K562 (cell line): ENCODE results near the gene TAT.

Experiments
- HNRNPH1 ChIP-seq: fragments of 200-400 bp; formaldehyde crosslinking; optimal IDR thresholded peaks from 2 replicates; pipeline ENCODE3; 2017; ENCODE audit warnings: low read depth, mild to moderate bottlenecking, low read length, moderate library complexity
- KLF1 ChIP-seq: fragments of 450-650 bp; IDR thresholded peaks from 2 replicates; pipeline ENCODE4 v1.6.1; 2016; ENCODE audit warnings: missing genetic modification characterization, missing compliant biosample characterization
- TCF3 ChIP-seq: sonication (generic); formaldehyde crosslinking; IDR thresholded peaks from 2 replicates; pipeline ENCODE4 v1.4.0; 2020; ENCODE audit warnings: mild to moderate bottlenecking, missing genetic modification reagents
- ZBTB5 ChIP-seq: fragments of 450-650 bp; IDR thresholded peaks from 2 replicates; pipeline ENCODE4 v1.6.1; 2017; ENCODE audit warnings: antibody characterized with exemption
- ZNF124 ChIP-seq: sonication (generic); formaldehyde crosslinking; IDR thresholded peaks from 2 replicates; pipeline ENCODE4 v1.8.1; 2022; ENCODE audit warnings: missing genetic modification reagents
- TF ChIP-seq, protein P1 (sequence below), 3 experiments: IDR thresholded peaks in 2 of 3; conservative IDR thresholded peaks in 1 of 3; 2 replicates each; pipeline ENCODE4 v1.5.1; 2011 to 2012; ENCODE audit warnings: low read length in 3 of 3, mild to moderate bottlenecking in 3 of 3, control low read depth in 2 of 3, improper control_type of control experiment in 1 of 3, inconsistent platforms in 1 of 3, low read depth in 1 of 3, mixed read lengths in 1 of 3, moderate library complexity in 1 of 3; ENCODE audit not compliant: insufficient read depth in 2 of 3

DNA sequence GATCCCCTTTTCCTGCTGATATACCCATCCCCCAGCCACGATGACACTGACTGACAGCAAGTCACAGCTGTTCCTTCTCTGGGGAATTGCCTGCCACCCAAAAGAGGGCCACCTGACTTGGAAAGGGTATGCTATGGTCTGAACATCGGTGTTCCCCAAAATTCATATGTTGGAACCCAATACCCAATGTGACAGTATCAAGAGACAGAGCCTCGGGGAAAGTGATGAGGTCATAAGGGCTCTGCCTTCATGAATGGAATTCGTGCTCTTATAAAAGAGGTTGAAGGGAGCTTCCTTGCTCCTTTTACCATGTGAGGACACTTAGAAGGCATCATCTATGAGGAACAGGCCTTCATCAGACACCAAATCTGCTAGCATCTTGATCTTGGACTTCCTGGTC is 41.5 kb upstream of the TAT start:
- TF ChIP-seq ZBTB5 (no peak), HNRNPH1 (no peak), KLF1 (tag) (no peak), TCF3 (CRISPR knock-in tag) (no peak), ZNF124 (CRISPR knock-in tag) (no peak)
- TF ChIP-seq, protein P1, sequence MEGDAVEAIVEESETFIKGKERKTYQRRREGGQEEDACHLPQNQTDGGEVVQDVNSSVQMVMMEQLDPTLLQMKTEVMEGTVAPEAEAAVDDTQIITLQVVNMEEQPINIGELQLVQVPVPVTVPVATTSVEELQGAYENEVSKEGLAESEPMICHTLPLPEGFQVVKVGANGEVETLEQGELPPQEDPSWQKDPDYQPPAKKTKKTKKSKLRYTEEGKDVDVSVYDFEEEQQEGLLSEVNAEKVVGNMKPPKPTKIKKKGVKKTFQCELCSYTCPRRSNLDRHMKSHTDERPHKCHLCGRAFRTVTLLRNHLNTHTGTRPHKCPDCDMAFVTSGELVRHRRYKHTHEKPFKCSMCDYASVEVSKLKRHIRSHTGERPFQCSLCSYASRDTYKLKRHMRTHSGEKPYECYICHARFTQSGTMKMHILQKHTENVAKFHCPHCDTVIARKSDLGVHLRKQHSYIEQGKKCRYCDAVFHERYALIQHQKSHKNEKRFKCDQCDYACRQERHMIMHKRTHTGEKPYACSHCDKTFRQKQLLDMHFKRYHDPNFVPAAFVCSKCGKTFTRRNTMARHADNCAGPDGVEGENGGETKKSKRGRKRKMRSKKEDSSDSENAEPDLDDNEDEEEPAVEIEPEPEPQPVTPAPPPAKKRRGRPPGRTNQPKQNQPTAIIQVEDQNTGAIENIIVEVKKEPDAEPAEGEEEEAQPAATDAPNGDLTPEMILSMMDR (IDR thresholded peaks at IDR 0.05 in 2 of 3, conservative IDR thresholded peaks at IDR 0.05 in 1 of 3; ENCODE audit: insufficient read depth in 2 of 3, low read depth in 1 of 3, low read length in 3 of 3): no peak
